ENCODE results near the gene SLC35A5. TPM values are rescaled to one million over a fixed set of nuclear protein-coding genes. Genes with fewer than 3 reads are reported as not detected.

Gene SLC35A5
- total RNA-seq, 1 experiment from 2014 or later: 39.2 TPM

DNA sequence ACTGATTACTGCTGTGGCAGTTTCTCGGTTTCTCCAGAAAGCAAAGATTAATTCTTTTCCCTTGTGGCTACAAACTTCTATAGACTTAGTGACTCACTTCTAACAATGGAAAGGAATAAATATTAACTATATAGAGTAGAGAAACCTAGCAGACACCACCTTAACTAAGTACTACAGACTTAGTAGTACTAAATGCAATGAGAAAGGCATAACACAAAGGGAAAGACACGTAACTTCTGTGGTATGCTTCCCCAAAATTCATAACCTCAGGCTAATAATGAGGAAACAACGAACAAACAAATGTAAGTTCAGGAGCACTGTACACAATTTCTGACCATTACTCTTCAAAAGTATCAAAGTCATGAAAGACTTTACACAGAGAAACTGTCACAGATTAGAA lies 31.3 kb upstream of the SLC35A5 start (continued):
- TF ChIP-seq, protein P1, sequence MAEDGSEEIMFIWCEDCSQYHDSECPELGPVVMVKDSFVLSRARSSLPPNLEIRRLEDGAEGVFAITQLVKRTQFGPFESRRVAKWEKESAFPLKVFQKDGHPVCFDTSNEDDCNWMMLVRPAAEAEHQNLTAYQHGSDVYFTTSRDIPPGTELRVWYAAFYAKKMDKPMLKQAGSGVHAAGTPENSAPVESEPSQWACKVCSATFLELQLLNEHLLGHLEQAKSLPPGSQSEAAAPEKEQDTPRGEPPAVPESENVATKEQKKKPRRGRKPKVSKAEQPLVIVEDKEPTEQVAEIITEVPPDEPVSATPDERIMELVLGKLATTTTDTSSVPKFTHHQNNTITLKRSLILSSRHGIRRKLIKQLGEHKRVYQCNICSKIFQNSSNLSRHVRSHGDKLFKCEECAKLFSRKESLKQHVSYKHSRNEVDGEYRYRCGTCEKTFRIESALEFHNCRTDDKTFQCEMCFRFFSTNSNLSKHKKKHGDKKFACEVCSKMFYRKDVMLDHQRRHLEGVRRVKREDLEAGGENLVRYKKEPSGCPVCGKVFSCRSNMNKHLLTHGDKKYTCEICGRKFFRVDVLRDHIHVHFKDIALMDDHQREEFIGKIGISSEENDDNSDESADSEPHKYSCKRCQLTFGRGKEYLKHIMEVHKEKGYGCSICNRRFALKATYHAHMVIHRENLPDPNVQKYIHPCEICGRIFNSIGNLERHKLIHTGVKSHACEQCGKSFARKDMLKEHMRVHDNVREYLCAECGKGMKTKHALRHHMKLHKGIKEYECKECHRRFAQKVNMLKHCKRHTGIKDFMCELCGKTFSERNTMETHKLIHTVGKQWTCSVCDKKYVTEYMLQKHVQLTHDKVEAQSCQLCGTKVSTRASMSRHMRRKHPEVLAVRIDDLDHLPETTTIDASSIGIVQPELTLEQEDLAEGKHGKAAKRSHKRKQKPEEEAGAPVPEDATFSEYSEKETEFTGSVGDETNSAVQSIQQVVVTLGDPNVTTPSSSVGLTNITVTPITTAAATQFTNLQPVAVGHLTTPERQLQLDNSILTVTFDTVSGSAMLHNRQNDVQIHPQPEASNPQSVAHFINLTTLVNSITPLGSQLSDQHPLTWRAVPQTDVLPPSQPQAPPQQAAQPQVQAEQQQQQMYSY (CRISPR knock-in tag; IDR thresholded peaks at IDR 0.05): no peak
- TF ChIP-seq, protein P2, sequence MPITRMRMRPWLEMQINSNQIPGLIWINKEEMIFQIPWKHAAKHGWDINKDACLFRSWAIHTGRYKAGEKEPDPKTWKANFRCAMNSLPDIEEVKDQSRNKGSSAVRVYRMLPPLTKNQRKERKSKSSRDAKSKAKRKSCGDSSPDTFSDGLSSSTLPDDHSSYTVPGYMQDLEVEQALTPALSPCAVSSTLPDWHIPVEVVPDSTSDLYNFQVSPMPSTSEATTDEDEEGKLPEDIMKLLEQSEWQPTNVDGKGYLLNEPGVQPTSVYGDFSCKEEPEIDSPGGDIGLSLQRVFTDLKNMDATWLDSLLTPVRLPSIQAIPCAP (CRISPR knock-in tag; IDR thresholded peaks at IDR 0.05): no peak
- TF ChIP-seq, protein P3, sequence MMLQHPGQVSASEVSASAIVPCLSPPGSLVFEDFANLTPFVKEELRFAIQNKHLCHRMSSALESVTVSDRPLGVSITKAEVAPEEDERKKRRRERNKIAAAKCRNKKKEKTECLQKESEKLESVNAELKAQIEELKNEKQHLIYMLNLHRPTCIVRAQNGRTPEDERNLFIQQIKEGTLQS (CRISPR knock-in tag; conservative IDR thresholded peaks at IDR 0.05): no peak
- no peak for TF ChIP-seq ZNF671 (CRISPR knock-in tag; IDR thresholded peaks at IDR 0.05)
- TF ChIP-seq, protein P4, sequence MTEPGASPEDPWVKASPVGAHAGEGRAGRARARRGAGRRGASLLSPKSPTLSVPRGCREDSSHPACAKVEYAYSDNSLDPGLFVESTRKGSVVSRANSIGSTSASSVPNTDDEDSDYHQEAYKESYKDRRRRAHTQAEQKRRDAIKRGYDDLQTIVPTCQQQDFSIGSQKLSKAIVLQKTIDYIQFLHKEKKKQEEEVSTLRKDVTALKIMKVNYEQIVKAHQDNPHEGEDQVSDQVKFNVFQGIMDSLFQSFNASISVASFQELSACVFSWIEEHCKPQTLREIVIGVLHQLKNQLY (CRISPR knock-in tag; IDR thresholded peaks at IDR 0.05): no peak
- TF ChIP-seq, protein P5, sequence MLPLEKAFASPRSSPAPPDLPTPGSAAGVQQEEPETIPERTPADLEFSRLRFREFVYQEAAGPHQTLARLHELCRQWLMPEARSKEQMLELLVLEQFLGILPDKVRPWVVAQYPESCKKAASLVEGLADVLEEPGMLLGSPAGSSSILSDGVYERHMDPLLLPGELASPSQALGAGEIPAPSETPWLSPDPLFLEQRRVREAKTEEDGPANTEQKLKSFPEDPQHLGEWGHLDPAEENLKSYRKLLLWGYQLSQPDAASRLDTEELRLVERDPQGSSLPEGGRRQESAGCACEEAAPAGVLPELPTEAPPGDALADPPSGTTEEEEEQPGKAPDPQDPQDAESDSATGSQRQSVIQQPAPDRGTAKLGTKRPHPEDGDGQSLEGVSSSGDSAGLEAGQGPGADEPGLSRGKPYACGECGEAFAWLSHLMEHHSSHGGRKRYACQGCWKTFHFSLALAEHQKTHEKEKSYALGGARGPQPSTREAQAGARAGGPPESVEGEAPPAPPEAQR (CRISPR knock-in tag; IDR thresholded peaks at IDR 0.05): no peak
- TF ChIP-seq OVOL2 (CRISPR knock-in tag; IDR thresholded peaks at IDR 0.05; ENCODE audit: borderline replicate concordance): no peak
- TF ChIP-seq, protein P6, sequence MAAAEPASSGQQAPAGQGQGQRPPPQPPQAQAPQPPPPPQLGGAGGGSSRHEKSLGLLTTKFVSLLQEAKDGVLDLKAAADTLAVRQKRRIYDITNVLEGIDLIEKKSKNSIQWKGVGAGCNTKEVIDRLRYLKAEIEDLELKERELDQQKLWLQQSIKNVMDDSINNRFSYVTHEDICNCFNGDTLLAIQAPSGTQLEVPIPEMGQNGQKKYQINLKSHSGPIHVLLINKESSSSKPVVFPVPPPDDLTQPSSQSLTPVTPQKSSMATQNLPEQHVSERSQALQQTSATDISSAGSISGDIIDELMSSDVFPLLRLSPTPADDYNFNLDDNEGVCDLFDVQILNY (CRISPR knock-in tag; IDR thresholded peaks at IDR 0.05): no peak
- no peak for TF ChIP-seq GABPB1 (CRISPR knock-in tag; IDR thresholded peaks at IDR 0.05)
- TF ChIP-seq ZNF121 (CRISPR knock-in tag; IDR thresholded peaks at IDR 0.05): no peak
- no peak for TF ChIP-seq RELA (CRISPR knock-in tag; IDR thresholded peaks at IDR 0.05; ENCODE audit: borderline replicate concordance)

DNA sequence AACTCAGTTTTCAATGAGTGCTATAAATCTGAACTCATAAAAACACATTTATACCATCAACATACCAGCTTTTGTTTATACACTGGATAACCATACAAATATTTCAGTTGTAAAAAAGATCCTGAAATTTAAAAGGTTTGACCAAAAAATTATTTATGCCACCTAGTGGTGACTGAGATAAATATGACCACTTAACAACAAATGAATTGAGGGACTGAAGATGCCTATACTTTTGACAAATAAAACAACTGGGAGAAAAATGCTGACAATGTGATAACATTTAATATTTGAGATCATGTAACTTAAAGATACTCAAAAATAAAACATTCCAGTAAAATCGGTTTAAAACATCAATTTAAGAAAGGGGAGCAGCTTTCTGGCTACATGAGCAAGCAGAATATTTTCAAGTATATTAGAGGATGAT lies 30.5 kb upstream of the SLC35A5 start:
- H3K4me1 Mint-ChIP-seq: no peaks in the 10 kb centered on the region
- CTCF ChIA-PET: interaction anchor here (0.9 to 1.4 kb wide), 2 partner anchors 237 to 420 kb away, joined by 7 to 8 read pairs; partner anchors contain the start of gene SLC9C1
- TF ChIP-seq, protein P7, sequence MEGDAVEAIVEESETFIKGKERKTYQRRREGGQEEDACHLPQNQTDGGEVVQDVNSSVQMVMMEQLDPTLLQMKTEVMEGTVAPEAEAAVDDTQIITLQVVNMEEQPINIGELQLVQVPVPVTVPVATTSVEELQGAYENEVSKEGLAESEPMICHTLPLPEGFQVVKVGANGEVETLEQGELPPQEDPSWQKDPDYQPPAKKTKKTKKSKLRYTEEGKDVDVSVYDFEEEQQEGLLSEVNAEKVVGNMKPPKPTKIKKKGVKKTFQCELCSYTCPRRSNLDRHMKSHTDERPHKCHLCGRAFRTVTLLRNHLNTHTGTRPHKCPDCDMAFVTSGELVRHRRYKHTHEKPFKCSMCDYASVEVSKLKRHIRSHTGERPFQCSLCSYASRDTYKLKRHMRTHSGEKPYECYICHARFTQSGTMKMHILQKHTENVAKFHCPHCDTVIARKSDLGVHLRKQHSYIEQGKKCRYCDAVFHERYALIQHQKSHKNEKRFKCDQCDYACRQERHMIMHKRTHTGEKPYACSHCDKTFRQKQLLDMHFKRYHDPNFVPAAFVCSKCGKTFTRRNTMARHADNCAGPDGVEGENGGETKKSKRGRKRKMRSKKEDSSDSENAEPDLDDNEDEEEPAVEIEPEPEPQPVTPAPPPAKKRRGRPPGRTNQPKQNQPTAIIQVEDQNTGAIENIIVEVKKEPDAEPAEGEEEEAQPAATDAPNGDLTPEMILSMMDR (IDR thresholded peaks at IDR 0.05): peak; percentile 22
- TF ChIP-seq, protein P8, sequence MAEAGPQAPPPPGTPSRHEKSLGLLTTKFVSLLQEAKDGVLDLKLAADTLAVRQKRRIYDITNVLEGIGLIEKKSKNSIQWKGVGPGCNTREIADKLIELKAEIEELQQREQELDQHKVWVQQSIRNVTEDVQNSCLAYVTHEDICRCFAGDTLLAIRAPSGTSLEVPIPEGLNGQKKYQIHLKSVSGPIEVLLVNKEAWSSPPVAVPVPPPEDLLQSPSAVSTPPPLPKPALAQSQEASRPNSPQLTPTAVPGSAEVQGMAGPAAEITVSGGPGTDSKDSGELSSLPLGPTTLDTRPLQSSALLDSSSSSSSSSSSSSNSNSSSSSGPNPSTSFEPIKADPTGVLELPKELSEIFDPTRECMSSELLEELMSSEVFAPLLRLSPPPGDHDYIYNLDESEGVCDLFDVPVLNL (CRISPR knock-in tag; IDR thresholded peaks at IDR 0.05; ENCODE audit: borderline replicate concordance, low read depth): no peak
- TF ChIP-seq, protein P9, sequence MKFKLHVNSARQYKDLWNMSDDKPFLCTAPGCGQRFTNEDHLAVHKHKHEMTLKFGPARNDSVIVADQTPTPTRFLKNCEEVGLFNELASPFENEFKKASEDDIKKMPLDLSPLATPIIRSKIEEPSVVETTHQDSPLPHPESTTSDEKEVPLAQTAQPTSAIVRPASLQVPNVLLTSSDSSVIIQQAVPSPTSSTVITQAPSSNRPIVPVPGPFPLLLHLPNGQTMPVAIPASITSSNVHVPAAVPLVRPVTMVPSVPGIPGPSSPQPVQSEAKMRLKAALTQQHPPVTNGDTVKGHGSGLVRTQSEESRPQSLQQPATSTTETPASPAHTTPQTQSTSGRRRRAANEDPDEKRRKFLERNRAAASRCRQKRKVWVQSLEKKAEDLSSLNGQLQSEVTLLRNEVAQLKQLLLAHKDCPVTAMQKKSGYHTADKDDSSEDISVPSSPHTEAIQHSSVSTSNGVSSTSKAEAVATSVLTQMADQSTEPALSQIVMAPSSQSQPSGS (CRISPR knock-in tag; IDR thresholded peaks at IDR 0.05; ENCODE audit: borderline replicate concordance, low read depth): no peak
- no peak for TF ChIP-seq PRRX2 (CRISPR knock-in tag; IDR thresholded peaks at IDR 0.05)
- no peak for TF ChIP-seq ZNF219 (CRISPR knock-in tag; IDR thresholded peaks at IDR 0.05; ENCODE audit: borderline replicate concordance)
- DNase-seq (ENCODE audit: low spot score) (no peak), ATAC-seq (no peak)
- H3K9me3 Mint-ChIP-seq: no peaks in the 10 kb centered on the region
- POLR2A ChIA-PET: no interaction called here
- no peak overlapping the region for H3K4me3 Mint-ChIP-seq
- H3K36me3 Mint-ChIP-seq: peaks cover 21% of the 10 kb centered on the region
- H3K27me3 Mint-ChIP-seq (ENCODE audit: low read depth): no peaks in the 10 kb centered on the region
- no peak overlapping the region for H3K27ac Mint-ChIP-seq
